ENCODE measurements around the gene DDX39A. TPM values are rescaled to one million over a fixed set of nuclear protein-coding genes. Genes with fewer than 3 reads are reported as not detected.
"Not testable (repeated sequence)": the region's sequence is repeated elsewhere in the genome, so short reads cannot be mapped to it uniquely, and the experiment has no call there.

The DDX39A gene
- total RNA-seq, 4 donors from 2014 or later = 53.3 to 89.7 (median 59.7) TPM

DNA sequence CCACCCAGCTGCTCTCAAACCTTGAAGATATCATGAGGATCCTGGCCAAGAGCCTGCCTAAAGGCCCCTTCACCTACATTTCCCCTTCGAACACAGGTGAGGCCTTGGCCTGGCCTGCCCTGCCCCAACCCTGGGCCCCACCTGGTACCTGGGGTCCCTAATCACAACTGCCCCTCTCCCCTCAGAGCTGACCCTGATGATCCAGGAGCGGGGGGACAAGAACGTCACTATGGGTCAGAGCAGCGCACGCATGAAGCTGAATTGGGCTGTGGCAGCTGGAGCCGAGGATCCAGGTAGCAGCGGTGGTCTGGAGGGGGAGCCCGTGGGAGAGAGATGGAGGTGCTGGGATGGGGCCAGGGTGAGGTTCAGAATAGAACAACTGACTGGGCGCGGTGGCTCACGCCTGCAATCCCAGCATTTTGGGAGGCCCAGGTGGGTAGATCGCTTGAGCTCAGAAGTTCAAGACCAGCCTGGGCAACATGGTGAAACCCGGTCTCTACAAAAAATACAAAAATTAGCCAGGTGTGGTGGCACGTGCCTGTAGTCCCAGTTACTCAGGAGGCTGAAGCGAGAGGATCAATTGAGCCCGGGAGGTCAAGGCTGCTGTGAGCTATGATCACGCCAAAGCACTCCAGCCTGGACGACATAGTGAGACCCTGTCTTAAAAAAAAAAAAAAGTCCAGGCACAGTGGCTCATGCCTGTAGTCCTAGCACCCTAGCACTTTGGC is 17.5 kb downstream of the DDX39A start:
- Histone ChIP-seq H3K4me1 (no peaks in the 10 kb centered on the region), H3K27ac (peak overlapping the region in 2 of 3 donors; percentile 10 to 50), H3K4me3 (replicated peaks in 1 of 3) (no peak overlapping the region), H3K36me3 (peaks cover 1 to 13% of the 10 kb centered on the region in 2 donors), H3K9me3 (no peaks in the 10 kb centered on the region), H3K27me3 (no peaks in the 10 kb centered on the region)
- no peak for TF ChIP-seq POLR2A (IDR thresholded peaks at IDR 0.05)
- TF ChIP-seq CTCF (IDR thresholded peaks at IDR 0.05) = no peak
- no peak for DNase-seq
- intact Hi-C loops (cut with DNase I) = no loop called here
- WGBS, 2 donors = 97% methylated on average over 17 to 18 of the region's 18 CpGs

GRCh38 chr19:14400951-14401431 is 18.1 kb downstream of the DDX39A start:
- Histone ChIP-seq H3K4me3 (replicated peaks in 1 of 3) (no peak overlapping the region), H3K27ac (peak overlapping the region in 2 of 3 donors; percentile 10 to 50), H3K4me1 (no peaks in the 10 kb centered on the region), H3K27me3 (no peaks in the 10 kb centered on the region), H3K9me3 (no peaks in the 10 kb centered on the region), H3K36me3 (peaks cover 0 to 13% of the 10 kb centered on the region in 2 donors)
- 63 to 84% methylated on average over 11 of the region's 11 CpGs for WGBS, 2 donors
- TF ChIP-seq POLR2A (IDR thresholded peaks at IDR 0.05) = no peak
- TF ChIP-seq CTCF (IDR thresholded peaks at IDR 0.05) = no peak
- peak; percentile 79 to 83 for DNase-seq
- intact Hi-C loops (cut with DNase I) = no loop called here

DNA sequence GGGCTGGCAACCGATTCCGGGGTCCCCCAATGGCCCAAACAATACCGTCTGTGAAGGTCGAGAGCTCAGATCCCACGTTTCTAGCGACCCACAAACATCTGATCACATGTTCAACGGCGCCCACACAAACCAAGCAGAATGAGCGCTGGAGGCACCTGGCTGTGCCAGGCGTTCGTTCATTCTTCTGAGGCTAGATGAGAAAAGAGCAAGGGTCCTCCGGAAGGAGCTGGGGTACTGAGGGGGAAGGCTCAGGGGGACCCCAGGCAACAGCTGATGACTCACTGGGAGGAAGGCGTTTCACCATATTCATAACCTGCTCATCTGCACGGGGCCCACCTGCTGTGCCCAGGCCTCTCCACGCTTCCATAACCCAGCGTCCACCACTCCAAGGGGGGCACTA is 22.0 kb downstream of the DDX39A start:
- intact Hi-C loops (cut with DNase I); H3K36me3 ChIP-seq; H3K9me3 ChIP-seq; H3K27me3 ChIP-seq; H3K4me1 ChIP-seq; DNase-seq; H3K27ac ChIP-seq; H3K4me3 ChIP-seq (replicated peaks in 1 of 3): not testable (repeated sequence)
- 91% methylated on average over 13 of the region's 16 CpGs for WGBS, 2 donors

DNA sequence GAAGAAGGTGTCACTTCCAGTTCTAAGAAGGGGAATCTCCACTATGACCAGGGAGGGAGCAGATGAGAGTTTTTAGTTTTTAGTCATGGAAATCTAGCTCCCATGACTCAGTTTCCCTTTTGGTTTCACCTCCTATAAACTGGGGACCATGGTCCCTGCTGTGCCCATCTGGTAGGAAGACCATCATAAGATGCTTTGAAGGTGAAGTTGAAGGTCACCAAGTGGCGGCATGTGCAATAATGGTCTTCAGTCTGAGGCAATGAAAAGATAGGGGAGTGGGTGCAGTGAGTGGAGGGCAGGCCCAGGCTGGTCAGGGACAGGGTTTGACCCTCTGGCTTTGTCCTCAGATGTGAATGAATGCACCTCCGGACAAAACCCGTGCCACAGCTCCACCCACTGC is 22.4 kb downstream of the DDX39A start:
- H3K9me3 ChIP-seq; H3K27ac ChIP-seq; DNase-seq; H3K36me3 ChIP-seq; H3K4me1 ChIP-seq; H3K4me3 ChIP-seq (replicated peaks in 1 of 3); intact Hi-C loops (cut with DNase I); H3K27me3 ChIP-seq: not testable (repeated sequence)
- 96 to 100% methylated on average over 1 to 3 of the region's 3 CpGs for WGBS, 2 donors

- Histone ChIP-seq H3K4me1 (no peaks in the 10 kb centered on the region), H3K4me3 (replicated peaks in 1 of 3) (no peak overlapping the region), H3K27ac (no peak overlapping the region), H3K9me3 (no peaks in the 10 kb centered on the region), H3K36me3 (peaks cover 0 to 8% of the 10 kb centered on the region in 2 donors), H3K27me3 (no peaks in the 10 kb centered on the region)
- intact Hi-C loops (cut with DNase I) = no loop called here
- 81 to 90% methylated on average over 6 to 15 of the region's 16 CpGs for WGBS, 2 donors
- no peak for DNase-seq
- no peak for TF ChIP-seq CTCF (IDR thresholded peaks at IDR 0.05)
- no peak for TF ChIP-seq POLR2A (IDR thresholded peaks at IDR 0.05)
These were observed 23.3 kb downstream of the DDX39A start for GRCh38 chr19:14395710-14396336.

DNA sequence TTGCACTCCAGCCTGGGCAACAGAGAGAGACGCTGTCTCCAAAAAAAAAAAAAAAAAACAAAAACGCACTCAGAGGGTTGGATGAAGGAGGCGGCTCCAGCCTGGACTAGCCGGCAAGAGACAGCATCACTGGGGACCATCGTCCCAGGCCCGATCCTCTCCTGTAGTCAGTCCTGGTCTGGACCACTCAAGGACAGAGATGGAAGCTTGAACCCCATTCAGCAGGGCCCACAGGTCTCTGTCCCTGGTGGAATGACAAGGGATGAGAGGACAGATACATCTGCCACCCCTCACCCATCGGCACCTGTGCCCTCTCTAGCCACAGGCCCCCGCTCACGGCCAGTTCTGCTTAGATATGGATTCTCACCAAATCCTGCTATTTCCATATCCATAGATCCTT is 23.9 kb downstream of the DDX39A start:
- peaks cover 0 to 9% of the 10 kb centered on the region in 2 donors for H3K36me3 ChIP-seq
- no peak overlapping the region for H3K4me3 ChIP-seq (replicated peaks in 1 of 3)
- no peak overlapping the region for H3K27ac ChIP-seq
- WGBS, 2 donors = 85 to 90% methylated on average over 9 of the region's 9 CpGs
- no peak for TF ChIP-seq CTCF (IDR thresholded peaks at IDR 0.05)
- TF ChIP-seq POLR2A (IDR thresholded peaks at IDR 0.05) = no peak
- intact Hi-C loops (cut with DNase I) = no loop called here
- DNase-seq = no peak
- H3K4me1 ChIP-seq = no peaks in the 10 kb centered on the region
- H3K9me3 ChIP-seq = no peaks in the 10 kb centered on the region
- no peaks in the 10 kb centered on the region for H3K27me3 ChIP-seq
